ENCODE measurements around the gene MLEC. TPM values are rescaled to one million over a fixed set of nuclear protein-coding genes. Genes with fewer than 3 reads are reported as not detected.

MLEC gene
- total and polyA plus RNA-seq, 9 of the 15 experiments (the other 6 are each of a cell fraction or from before 2014, with no cell fraction given), result 18.5 to 108 (median 57.8) TPM

GRCh38 chr12:120710805-120711296 lies 23.9 kb downstream of the MLEC start:
- H3K27ac ChIP-seq (ENCODE audit: extremely low read depth, low read depth, low read length), result peak overlapping the region; percentile 71
- no peaks in the 10 kb centered on the region for H3K9me3 ChIP-seq (replicated peaks; ENCODE audit: control insufficient read depth, insufficient read depth, low read depth, low read length)
- H3K4me1 ChIP-seq (replicated peaks in 1 of 2; ENCODE audit: control insufficient read depth in 2 of 2, insufficient read depth in 2 of 2, low read length in 2 of 2), result peaks cover 7 to 17% of the 10 kb centered on the region in 2 experiments; a peak in 4 of 5 replicates
- H3K27me3 ChIP-seq (ENCODE audit: control insufficient read depth in 2 of 2, insufficient read depth in 2 of 2, low read length in 2 of 2), result no peaks in the 10 kb centered on the region
- intact Hi-C loops (cut with micrococcal nuclease) (loop anchor here (2.0 kb wide), 1 partner anchor 24 kb away; the partner anchor contains the start of gene MLEC), in situ Hi-C loops (cut with MboI) (loop anchor here (5.0 kb wide), 1 partner anchor 129 kb away; the partner anchor contains the start of gene POP5)
- 2% methylated on average over 19 of the region's 31 CpGs for WGBS (ENCODE audit: insufficient coverage, low coverage, missing lambda C conversion rate)
- BruUV-seq (replicated peaks), result no TSS peak
- H2AFZ ChIP-seq (ENCODE audit: low read depth, low read length), result peak overlapping the region; percentile 72
- peak; percentile 38 to 59 (median 56) for DNase-seq (ENCODE audit: extremely low read depth in 1 of 4, low spot score in 3 of 4)
- POLR2A ChIA-PET, result interaction anchor here (0.5 to 2.8 kb wide), 13 partner anchors 9 to 376 kb away, joined by 3 to 22 read pairs (median 4); partner anchors contain the start of gene MLEC
- H3K36me3 ChIP-seq (ENCODE audit: control insufficient read depth, insufficient read depth, low read length), result peaks cover 30% of the 10 kb centered on the region
- no peak for FAIRE-seq
- H3K4me3 ChIP-seq, result peak overlapping the region; percentile 83
- H3K79me2 ChIP-seq (ENCODE audit: control insufficient read depth, insufficient read depth, low read length), result peaks cover 16% of the 10 kb centered on the region
- peak; percentile 61 for ATAC-seq
- peak overlapping the region; percentile 76 to 97 for H3K9ac ChIP-seq (ENCODE audit: insufficient read depth in 1 of 2, low read depth in 2 of 2, low read length in 2 of 2)
- H3K4me2 ChIP-seq (ENCODE audit: insufficient read depth, low read length), result peak overlapping the region; percentile 77
- H4K20me1 ChIP-seq (replicated peaks; ENCODE audit: control insufficient read depth, insufficient read depth, low read length), result no peaks in the 10 kb centered on the region; the same call in 1 of the 2 replicates
- CTCF ChIA-PET (ENCODE audit: low intra/inter-chr PET ratio), result interaction anchor here (0.6 to 1.2 kb wide), 2 partner anchors 62 to 385 kb away, joined by 3 to 5 read pairs; no protein-coding TSS in a partner anchor
- no peaks in the 10 kb centered on the region for H3K9me1 ChIP-seq (ENCODE audit: control insufficient read depth, insufficient read depth, low read length)
- TF ChIP-seq KAT8 (IDR thresholded peaks at IDR 0.05; ENCODE audit: low read depth) (no peak), SAP30 (IDR thresholded peaks at IDR 0.05; ENCODE audit: borderline replicate concordance, insufficient read depth, low read depth, low read length, poor library complexity, severe bottlenecking) (peak; percentile 18), NCOA4 (IDR thresholded peaks at IDR 0.05; ENCODE audit: partially characterized antibody) (no peak), CTBP1 (IDR thresholded peaks at IDR 0.05; ENCODE audit: borderline replicate concordance) (peak; percentile 8; the same call in 1 of the 2 replicates), TEAD1 (CRISPR knock-in tag; IDR thresholded peaks at IDR 0.05) (0 out of 4 replicates have a peak, but pooled peaks of 1 of the 2 experiments have one; percentile 37), ZNF668 (CRISPR knock-in tag; IDR thresholded peaks at IDR 0.05) (no peak), EWSR1 (IDR thresholded peaks at IDR 0.05; ENCODE audit: borderline replicate concordance, low read depth, partially characterized antibody) (no peak), TCF7 (IDR thresholded peaks at IDR 0.05; ENCODE audit: borderline replicate concordance) (no peak), ARID2 (IDR thresholded peaks at IDR 0.05) (no peak), YY1 (IDR thresholded peaks at IDR 0.05; ENCODE audit: borderline replicate concordance in 1 of 3, control insufficient read depth in 1 of 3, extremely low read depth in 1 of 3, insufficient read depth in 3 of 3, insufficient read length in 1 of 3, insufficient replicate concordance in 2 of 3, low read depth in 1 of 3, low read length in 2 of 3) (peak in 1 of 3 experiments; percentile 32), NCOA1 (IDR thresholded peaks at IDR 0.05; ENCODE audit: low read depth) (no peak), MAZ (CRISPR knock-in tag; conservative IDR thresholded peaks at IDR 0.05 in 1 of 2, IDR thresholded peaks at IDR 0.05 in 1 of 2) (0 out of 4 replicates have a peak, but pooled peaks of 1 of the 2 experiments have one; percentile 1), ZBTB49 (CRISPR knock-in tag; IDR thresholded peaks at IDR 0.05; ENCODE audit: borderline replicate concordance) (no peak), ZNF24 (IDR thresholded peaks at IDR 0.05) (no peak), TSC22D4 (tag; IDR thresholded peaks at IDR 0.05) (no peak), C11orf30 (IDR thresholded peaks at IDR 0.05; ENCODE audit: low read depth) (no peak), L3MBTL2 (IDR thresholded peaks at IDR 0.05) (0 out of 2 replicates have a peak, but pooled peaks have one; percentile 18), KDM1A (IDR thresholded peaks at IDR 0.05) (0 out of 4 replicates have a peak, but pooled peaks of 1 of the 2 experiments have one; percentile 32), RFX1 (IDR thresholded peaks at IDR 0.05) (no peak), RBBP5 (IDR thresholded peaks at IDR 0.05; ENCODE audit: borderline replicate concordance, insufficient read depth, low read length, poor library complexity, severe bottlenecking) (peak; percentile 18)
